Globus pallidus (tissue), 1 donor: ENCODE data around the gene LYPLA2.
"Not testable (repeated sequence)": the region's sequence is repeated elsewhere in the genome, so short reads cannot be mapped to it uniquely, and the experiment has no call there.

ENCODE experiments used
- DNase-seq: peaks from one replicate; pipeline ENCODE4 v3.0.0-alpha.2; 2015; ENCODE audit warnings: low spot score

Gene LYPLA2

DNA sequence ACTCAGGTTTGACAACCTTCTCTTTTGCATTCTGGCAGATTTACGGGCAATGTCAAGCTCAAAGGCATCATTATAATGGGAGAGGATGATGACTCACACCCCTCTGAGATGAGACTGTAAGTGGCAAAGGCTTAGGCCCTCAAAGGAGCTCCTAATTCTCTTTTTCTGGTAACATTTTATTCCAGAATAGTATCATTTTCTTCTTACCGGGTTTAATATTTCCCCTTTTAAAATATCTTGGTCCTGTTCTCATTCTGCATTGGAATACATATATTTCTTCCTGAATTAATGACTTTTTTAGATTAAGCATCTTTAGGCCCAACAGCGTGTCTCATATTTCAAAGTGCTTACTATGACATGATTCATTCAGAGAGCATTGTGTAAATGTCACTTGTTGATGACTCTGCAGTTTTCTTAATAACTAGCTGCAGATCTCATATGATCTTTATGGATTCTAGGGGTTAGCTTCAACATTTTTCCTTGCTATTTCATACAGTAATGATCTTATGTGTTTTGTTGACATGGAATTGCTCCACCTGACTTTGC is 11.0 kb upstream of the LYPLA2 start:
- no peak for DNase-seq

DNA sequence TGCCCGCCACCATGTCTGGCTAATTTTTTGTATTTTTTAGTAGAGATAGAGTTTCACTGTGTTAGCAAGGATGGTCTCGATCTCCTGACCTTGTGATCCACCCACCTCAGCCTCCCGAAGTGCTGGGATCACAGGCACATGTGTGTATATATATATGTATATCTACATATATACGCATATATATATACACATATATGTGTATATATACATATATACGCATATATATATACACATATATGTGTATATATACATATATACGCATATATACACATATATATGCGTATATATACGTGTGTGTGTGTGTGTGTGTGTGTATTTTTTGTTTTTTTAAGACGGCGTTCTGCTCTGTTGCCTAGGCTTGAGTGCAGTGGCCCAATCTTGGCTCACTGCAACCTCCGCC is 7.8 kb upstream of the LYPLA2 start:
- DNase-seq: not testable (repeated sequence)

DNA sequence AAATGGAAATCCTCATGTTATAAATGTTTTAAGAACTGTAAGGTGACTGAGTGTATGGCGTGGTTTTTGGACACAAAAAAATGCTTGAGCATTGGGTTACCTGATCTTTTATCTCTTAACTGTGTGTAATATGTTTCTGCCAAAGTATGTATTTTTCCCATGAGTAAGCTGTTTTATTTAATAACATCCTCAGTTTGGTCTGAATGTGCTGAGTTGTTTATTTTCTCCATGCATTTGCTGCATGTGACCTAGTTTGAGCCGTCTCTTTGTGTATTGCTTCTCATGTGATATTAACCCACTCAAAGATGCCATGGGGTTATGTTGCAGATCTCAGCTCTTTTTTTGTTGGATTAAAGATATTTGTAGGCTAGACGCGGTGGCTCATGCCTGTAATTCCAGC is 6.1 kb upstream of the LYPLA2 start:
- DNase-seq: no peak

- no peak for DNase-seq
Observed at GRCh38 chr1:23787701-23788100, 3.2 kb upstream of the LYPLA2 start.

DNA sequence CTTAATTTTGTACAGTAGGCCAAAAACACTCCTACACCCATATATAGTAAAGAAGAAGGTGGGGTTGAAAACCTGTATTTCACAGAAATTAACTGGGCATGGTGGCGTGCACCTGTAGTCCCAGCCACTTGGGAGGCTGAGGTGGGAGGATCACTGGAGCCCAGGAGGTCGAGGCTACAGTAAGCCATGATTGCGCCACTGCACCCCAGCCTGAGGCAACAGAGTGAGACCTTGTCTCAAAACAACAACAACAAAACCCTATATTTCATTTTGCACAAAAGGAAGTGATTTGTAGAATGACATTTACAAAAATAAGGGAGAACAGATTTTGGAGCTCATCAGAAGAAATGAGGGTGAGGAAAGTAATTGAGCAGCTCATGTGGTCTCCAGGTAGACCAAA is 2.2 kb upstream of the LYPLA2 start:
- DNase-seq: no peak

DNA sequence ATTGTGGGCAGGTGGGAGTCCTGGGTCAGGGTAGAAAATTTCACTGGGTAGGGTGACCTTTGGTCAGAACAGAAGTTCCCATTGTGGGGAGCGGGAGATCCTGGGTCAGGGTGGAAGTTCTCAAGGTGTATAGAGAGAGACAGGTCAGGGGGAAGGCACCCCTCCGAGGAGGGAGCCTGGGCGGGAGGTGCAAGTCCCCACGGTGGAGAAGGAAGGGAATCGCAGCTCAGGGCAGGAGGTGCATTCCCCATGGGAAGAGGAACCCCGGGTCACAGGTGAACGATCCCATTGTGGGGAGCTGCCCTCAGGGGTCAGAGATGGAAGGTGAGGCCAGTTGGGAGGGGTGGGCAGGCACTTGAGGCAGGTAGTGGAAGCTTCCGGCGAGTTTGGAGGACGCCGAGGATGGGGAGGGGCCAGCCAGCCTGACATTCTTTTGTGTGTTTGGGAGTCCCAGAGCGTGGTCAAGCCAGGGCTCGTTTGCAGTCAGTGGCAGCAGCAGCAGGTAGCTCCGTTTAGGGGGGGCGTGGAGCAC is 637 bp downstream of the LYPLA2 start:
- DNase-seq: no peak

DNA sequence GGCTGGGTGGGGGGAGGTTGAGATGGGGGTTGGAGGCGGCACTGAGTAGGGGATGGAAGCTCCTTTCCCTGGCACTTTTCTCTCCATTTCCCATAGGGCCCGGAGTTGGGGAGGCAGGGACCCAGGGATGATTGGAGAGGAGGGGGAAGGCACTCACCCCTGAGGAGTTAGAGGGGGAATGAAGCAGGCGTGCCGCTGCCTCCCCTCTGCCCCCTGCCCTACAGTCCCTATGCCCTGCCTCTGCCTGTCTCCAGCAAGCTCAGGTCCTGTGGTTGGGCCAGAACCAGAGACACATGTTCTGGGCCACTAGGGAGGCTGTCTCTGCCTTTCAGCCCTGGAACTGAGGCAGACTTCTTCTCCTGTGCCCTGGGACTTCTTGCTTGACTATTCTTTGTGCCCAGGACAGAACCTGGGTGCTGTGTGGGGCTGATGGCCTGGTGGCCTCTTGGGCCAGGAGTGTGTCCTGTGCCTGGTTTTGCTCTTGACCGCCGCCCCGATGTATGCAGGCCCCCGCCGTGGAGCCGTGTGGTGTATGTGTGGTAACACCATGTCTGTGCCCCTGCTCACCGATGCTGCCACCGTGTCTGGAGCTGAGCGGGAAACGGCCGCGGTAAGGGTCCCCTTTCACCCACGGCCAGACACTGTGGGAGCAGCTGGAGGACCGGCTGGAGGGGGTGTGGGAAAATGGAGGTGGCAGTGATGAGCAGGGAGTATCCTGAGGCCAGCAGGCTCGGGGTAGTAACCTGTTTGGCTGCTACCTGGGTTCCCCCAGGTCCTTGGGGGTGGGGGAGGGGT is 1.4 kb downstream of the LYPLA2 start:
- no peak for DNase-seq

DNA sequence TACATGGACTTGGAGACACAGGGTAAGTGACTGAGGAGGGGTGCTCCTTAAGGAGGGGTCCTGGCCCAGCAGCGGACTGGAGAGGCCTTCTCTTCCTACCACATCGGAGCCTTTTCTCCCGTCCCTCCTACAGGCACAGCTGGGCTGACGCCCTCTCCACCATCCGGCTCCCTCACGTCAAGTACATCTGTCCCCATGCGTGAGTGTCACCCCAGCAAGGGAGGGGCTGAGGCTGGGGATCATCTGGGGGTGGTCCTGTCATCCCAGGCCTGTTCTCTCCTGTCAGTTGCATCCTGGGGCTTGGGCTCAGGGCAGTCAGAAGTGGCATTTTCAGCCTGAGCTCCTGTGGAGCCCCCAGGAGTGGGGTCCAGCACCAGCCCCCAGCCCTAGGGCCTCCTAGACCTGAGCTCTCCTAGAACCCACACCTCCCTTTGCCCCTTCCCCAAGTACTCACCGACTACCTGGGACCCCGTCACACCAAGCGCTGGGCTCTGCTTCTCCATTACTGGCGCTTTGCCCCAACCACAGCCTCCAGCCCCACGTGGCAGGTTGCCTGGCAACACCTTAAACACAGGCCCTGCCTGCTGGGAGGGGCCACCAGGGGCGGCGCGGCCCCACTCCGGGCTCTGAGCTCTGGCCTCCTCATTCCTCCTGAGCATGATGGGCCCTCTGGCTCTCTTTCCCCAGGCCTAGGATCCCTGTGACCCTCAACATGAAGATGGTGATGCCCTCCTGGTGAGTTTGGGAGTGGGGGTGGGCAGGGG is 2.3 kb downstream of the LYPLA2 start:
- DNase-seq: no peak

DNA sequence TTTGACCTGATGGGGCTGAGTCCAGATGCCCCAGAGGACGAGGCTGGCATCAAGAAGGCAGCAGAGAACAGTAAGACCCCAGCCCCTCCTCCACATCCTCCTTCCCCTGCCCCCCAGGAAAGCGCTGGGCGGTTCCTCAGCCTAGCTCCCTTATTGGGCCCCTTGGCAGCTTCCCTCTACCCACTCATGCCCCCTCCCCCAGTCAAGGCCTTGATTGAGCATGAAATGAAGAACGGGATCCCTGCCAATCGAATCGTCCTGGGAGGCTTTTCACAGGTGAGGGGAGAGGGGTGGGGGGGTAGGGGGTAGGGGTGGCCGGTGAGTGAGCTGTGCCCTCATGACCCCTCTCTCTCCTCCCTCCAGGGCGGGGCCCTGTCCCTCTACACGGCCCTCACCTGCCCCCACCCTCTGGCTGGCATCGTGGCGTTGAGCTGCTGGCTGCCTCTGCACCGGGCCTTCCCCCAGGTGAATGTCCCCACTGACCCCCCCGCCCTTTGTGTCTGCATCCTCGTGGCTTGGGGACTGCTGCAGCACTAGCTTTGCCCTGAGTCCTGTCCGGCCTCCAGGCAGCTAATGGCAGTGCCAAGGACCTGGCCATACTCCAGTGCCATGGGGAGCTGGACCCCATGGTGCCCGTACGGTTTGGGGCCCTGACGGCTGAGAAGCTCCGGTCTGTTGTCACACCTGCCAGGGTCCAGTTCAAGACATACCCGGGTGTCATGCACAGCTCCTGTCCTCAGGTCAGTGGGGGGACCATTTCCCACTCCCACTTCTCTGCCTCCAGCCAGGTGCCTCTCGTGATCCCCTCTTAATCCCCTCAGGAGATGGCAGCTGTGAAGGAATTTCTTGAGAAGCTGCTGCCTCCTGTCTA is 3.2 kb downstream of the LYPLA2 start:
- DNase-seq: no peak

- not testable (repeated sequence) for DNase-seq
Observed at GRCh38 chr1:23794732-23795182, 3.8 kb downstream of the LYPLA2 start.

- DNase-seq: no peak
Observed at GRCh38 chr1:23795676-23796465, 4.9 kb downstream of the LYPLA2 start.

DNA sequence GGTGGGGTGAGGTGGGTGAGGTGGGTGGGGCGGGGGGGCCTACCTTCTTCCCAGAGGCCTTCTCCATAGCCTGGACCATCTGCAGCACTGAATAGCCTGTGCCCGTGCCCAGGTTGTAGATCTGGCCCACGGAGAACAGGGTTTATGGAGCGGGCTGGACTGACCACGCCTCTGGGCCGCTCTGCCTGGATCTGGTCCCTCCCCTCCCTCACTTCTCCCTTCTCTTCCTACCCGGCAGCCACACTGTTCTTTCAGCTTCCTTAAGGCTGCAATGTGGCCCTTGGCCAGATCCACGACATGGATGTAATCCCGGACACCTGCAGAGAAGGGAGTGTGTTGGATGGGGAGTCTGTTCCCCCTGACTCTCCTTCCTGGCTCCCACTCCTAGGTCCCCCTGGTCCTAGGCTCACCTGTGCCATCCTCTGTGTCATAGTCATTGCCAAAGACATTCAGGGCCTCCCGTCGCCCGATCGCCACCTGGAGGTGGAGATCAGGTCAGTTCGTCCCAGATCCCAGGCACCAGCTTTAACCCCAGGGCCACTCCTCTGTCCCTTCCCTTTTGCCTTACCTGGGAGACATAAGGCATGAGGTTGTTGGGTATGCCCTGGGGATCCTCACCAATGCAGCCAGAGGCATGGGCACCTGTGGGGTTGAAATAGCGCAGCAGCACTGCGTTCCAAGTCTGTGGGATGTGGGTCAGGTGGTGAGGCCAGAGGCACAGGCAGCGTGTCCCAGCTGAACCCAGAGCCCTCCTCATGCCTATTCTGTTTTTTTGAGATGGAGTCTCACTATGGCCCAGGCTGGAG is 5.7 kb downstream of the LYPLA2 start:
- no peak for DNase-seq

GRCh38 chr1:23797478-23798448 is 6.8 kb downstream of the LYPLA2 start:
- no peak for DNase-seq

GRCh38 chr1:23798662-23799142 is 7.8 kb downstream of the LYPLA2 start:
- DNase-seq: no peak

GRCh38 chr1:23799255-23799569 is 8.3 kb downstream of the LYPLA2 start:
- no peak for DNase-seq

GRCh38 chr1:23799570-23800399 is 8.8 kb downstream of the LYPLA2 start:
- no peak for DNase-seq

DNA sequence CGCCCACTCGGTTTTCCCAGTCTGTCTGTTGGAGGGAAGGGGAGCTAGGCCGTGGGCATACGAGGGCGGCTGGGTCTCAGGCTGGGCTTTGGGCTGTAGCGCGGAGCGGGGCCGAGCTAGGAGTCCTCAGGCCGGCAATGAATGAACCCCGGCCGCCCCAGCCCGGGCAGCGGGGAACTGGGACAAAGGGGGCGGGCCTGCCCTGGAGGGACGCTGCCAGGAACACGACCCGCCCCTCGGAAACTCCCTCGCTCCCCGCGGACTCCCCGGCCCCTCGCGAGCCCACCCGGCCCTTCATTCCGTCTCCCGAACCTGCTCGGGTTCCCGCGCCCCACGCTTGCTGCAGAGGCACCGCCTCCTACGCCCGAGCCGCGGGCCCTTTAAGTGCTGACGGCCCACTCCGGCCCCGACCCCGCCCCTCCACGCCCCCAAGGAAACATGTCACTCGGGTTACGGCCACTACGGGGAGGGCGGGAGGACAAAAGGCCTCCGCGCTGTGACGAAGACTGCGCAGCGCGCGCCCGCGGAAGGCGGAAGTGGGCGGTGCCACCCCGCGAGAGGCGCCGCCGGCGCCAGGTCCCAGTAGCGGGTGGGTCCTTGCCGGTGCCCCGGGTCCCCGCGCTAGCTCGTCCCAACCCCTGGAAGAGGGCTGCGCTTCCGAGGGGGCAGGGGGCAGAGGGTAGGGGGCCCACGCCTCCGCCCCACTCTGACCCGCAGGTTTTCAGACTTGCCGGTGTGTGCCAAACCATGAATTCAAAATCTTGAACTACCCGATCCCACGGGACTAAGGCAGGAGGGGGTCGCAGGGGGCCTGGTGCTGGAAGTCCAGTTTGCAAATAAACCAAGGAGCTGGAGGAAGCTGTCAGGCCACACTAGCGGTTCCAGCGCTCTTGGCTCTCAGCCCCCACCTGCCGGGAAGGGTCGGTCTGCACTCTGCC is 9.7 kb downstream of the LYPLA2 start, which contains the start of gene GALE:
TSS of gene GALE (minus strand) at position 355 of the 938 bp plus-strand sequence. CDS start 1,747 bp downstream, outside the sequence.
- peak; percentile 95 for DNase-seq
